HepG2 (cell line): ENCODE results near the gene RNF208.

Experiments
- ADNP ChIP-seq: sonication (generic); formaldehyde crosslinking; IDR thresholded peaks from 2 replicates; pipeline ENCODE4 v1.4.0; 2020; ENCODE audit warnings: missing genetic modification reagents
- NR1H2 ChIP-seq: sonication (generic); formaldehyde crosslinking; IDR thresholded peaks from 2 replicates; pipeline ENCODE4 v1.8.1; 2022; ENCODE audit warnings: low read depth, missing genetic modification reagents, borderline replicate concordance

GRCh38 chr9:137237759-137238726 lies 16.0 kb upstream of the RNF208 start:
- TF ChIP-seq NR1H2 (CRISPR knock-in tag), result no peak
- no peak for TF ChIP-seq ADNP (CRISPR knock-in tag)
